ENCODE data around the gene FICD. TPM values are rescaled to one million over a fixed set of nuclear protein-coding genes. Genes with fewer than 3 reads are reported as not detected.

Gene FICD
- total RNA-seq, 1 donor from 2014 or later: 14.1 TPM

DNA sequence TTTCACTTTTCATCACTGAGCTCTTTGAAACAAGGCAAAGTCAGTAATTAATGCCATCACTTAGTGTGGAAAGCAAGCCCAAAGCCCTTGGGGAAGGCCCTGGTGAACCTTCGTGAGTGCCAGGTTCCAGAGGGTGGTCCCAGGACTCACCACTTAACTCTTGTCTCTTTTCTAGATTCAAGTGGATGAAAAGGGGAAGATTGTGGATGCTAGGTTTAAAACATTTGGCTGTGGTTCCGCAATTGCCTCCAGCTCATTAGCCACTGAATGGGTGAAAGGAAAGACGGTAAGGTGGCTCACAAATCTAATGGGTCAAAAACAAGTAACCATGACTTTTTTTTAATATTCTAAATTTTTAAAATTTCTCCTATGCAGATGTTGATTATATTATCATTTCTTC is 50.1 kb downstream of the FICD start:
- peak; percentile 26 for DNase-seq (ENCODE audit: low spot score)

DNA sequence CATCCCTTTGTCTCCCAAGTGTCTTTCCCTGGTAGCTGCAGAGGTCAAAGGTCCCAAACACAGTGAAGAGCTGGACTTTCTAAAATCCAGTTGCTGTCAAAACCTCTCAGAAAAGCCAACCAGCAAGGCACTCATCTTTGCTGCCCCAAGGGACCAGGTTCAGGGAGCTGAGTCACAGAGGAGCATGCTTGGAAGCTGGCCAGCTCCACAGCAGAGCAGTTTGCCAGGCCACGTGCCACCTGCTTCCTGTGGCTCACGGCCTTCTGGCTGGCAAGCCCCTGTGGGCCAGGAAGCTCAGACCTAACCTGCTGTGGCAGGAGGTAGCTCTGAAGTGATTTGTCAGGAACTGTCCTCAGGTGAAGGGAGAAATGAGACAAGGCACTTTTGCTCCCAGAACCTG is 50.9 kb downstream of the FICD start:
- peak; percentile 91 for DNase-seq (ENCODE audit: low spot score)

DNA sequence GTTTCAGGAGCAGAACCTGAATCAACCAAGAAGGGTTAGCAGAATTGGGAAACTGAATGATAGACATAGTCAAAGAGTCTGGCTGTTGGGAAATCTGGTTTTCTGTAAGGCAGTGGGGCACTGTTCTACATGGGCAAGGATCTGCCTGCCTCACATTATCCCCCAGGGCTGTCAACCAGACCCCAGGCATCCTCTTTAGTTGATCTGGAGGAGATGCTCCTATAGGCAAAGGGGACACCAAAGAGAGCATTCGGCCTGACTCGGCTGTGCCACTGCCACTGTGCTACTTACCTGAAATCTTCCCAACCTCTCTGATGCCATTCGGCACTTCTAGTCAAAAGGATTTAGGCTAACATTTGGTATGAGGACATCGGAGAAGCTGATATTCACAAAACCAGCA is 51.4 kb downstream of the FICD start:
- DNase-seq (ENCODE audit: low spot score): peak; percentile 33

DNA sequence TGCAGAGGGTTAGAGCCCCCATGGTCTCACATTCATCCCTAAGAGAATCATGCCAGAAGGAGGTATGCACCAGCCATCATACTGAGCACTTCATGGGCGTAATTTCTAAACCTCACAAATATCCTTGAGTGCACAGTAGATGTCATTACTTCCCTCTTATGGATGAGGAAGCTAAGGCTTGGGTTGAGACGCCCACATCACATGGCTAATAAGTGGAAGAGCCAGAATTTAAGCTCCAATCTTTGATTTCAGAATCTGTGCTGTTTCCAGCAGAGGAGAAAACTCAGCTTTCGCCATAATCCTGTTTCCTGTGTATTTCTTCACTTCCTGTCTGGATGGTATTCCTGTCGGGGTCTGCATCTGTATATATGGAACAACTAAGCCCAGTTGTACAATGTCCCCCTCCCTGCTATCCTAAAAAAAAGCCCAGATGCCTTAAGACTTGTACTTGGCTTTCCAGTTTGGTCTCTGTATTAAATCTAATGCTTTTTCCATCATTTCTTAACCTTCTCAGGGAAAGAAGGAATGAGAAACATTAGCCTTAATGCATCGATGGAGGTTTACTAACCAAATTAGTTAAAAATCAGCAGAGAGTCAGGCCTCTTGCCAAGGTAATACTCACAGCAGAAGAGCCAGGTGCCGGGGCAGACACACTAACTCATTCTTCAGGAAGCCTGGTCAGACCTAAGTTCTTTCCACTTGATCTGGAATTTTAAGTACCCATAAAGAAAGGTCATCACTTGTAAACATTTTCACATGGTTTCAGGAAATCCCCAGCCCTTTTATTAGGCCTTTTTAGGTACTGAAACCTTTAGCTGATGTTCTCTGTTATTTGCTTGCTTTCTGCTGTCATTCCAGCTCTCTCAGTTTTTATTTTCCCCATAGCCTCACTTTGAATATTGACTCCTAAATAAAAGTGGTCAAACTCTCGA is 52.6 kb downstream of the FICD start:
- no peak for DNase-seq (ENCODE audit: low spot score)

DNA sequence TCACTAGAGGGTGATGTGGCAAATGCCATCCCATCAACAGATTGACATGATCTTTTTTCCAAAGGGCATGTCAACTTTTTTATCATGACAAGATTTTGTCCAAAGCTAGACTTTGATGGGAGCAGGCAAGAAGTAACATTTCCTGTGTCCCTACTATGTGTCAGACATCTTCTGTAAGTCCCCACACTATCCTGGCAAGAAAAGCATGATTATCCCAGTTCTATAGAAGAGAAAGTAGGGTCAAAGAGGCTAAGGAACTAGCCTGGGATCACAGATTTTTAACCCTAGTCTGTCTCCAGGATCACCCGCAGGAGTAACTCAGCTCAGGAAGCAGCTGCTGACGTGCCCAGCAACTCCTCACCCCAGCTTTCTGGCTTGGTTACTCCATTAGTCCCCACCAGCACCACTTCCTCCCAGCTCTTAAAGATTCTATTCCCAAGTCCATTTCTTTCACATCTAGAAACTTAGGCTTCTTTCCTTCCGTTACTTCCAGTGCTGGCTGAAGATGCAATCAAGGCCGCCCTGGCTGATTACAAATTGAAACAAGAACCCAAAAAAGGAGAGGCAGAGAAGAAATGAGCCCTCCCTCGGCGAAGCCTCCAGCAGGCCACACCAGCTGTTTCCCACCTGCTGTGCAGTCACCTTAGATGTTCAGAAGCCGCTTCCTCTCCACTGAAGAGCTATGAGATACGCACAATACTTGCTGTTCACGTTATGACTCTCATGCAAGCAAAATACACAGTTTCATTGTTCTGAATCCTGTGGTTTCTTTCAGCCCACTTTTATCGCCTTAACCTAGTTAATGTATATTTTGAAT is 53.5 kb downstream of the FICD start:
- peak; percentile 65 for DNase-seq (ENCODE audit: low spot score)

Other genes with a start within 250 kb of the FICD start
- 26.0 TPM for gene CMKLR1, start 176.0 kb upstream of the FICD start, total RNA-seq
- 43.5 TPM for gene SART3, start 45.9 kb downstream of the FICD start, total RNA-seq
- 156 TPM for gene ISCU, start 47.3 kb downstream of the FICD start, total RNA-seq
- 13.0 TPM for gene TMEM119, start 82.8 kb downstream of the FICD start, total RNA-seq
- 15.4 TPM for gene SELPLG, start 118.6 kb downstream of the FICD start, total RNA-seq
- 241 TPM for gene CORO1C, start 216.2 kb downstream of the FICD start, total RNA-seq